GM12878 (cell line): ENCODE data around the gene CLEC2A. TPM values are rescaled to one million over a fixed set of nuclear protein-coding genes. Genes with fewer than 3 reads are reported as not detected.
"Not testable (repeated sequence)": the region's sequence is repeated elsewhere in the genome, so short reads cannot be mapped to it uniquely, and the experiment has no call there.

Experiments
- ATAC-seq: fragments of 200-7000 bp; cut with Tn5 transposase; 3 replicates; pipeline ENCODE4 v1.9.1; 2020; ENCODE audit warnings: mild to moderate bottlenecking, moderate library complexity
- BruUV-seq: library from RNA; stranded (reverse); fragments of 400-500 nt; replicated peaks from 2 replicates; lab custom pipeline; 2021; lab: Mats Ljungman, UMichigan
- CTCF ChIA-PET: fragments of 300-600 bp; sonication (Branson Sonifier 250); formaldehyde crosslinking; extraction: SDS; loops from one replicate; lab custom pipeline; 2021; ENCODE audit warnings: inconsistent platforms; lab: Yijun Ruan, JAX
- POLR2A ChIA-PET: fragments of 350-600 bp; formaldehyde crosslinking; extraction: SDS; loops from one replicate; lab custom pipeline; 2021; ENCODE audit warnings: inconsistent platforms; lab: Charles Lee
- RAD21 ChIA-PET: fragments of 300-600 bp; sonication (Branson Sonifier 250); formaldehyde crosslinking; loops from one replicate; lab custom pipeline; 2023; ENCODE audit warnings: antibody characterized with exemption; ENCODE audit not compliant: unreplicated experiment; lab: Charles Lee
- SMC1A ChIA-PET: fragments of 300-600 bp; sonication (Branson Sonifier 250); formaldehyde crosslinking; loops from one replicate; lab custom pipeline; 2023; ENCODE audit not compliant: unreplicated experiment, uncharacterized antibody; lab: Charles Lee
- DNase-seq: peaks from one replicate; pipeline ENCODE4 v3.0.0-alpha.2; 2011; ENCODE audit warnings: low read depth, low spot score
- FAIRE-seq: peaks from 3 replicates; lab custom pipeline; 2011; peaks lifted over from hg19 to GRCh38; lab: Jason Lieb, UNC
- H2AFZ ChIP-seq: 2 replicates; pipeline ENCODE4 v1.6.0; 2011; ENCODE audit warnings: low read depth, low read length, control low read depth; ENCODE audit not compliant: control insufficient read depth
- H3K27ac ChIP-seq: 2 replicates; pipeline ENCODE4 v1.5.1; 2011; ENCODE audit warnings: control low read depth; ENCODE audit not compliant: control insufficient read depth, insufficient read depth
- H3K27me3 ChIP-seq, 2 experiments: replicated peaks in 1 of 2; 2 replicates each; pipeline versions ENCODE4 v1.6.0 to v1.6.1; 2011; ENCODE audit warnings: low read length in 1 of 2; ENCODE audit not compliant: control insufficient read depth in 2 of 2, insufficient read depth in 2 of 2
- H3K36me3 ChIP-seq, 2 experiments: 2 replicates each; pipeline ENCODE4 v1.5.1; 2011; ENCODE audit warnings: low read length in 1 of 2; ENCODE audit not compliant: control insufficient read depth in 2 of 2, insufficient read depth in 2 of 2
- H3K4me1 ChIP-seq: 2 replicates; pipeline ENCODE4 v1.6.1; 2011; ENCODE audit warnings: mild to moderate bottlenecking, low read length, moderate library complexity, mixed read lengths; ENCODE audit not compliant: control insufficient read depth, insufficient read depth
- H3K4me2 ChIP-seq: 2 replicates; pipeline ENCODE4 v1.6.0; 2011; ENCODE audit warnings: control low read depth; ENCODE audit not compliant: control insufficient read depth, insufficient read depth
- H3K4me3 ChIP-seq: fragments of 200-600 bp; sonication (generic); 2 replicates; pipeline ENCODE4 v1.5.1; 2016
- H3K79me2 ChIP-seq: 2 replicates; pipeline ENCODE4 v1.6.0; 2011; ENCODE audit warnings: low read length; ENCODE audit not compliant: control insufficient read depth, insufficient read depth
- H3K9ac ChIP-seq: 2 replicates; pipeline ENCODE4 v1.8.0; 2011; ENCODE audit warnings: low read length, control low read depth, mixed read lengths; ENCODE audit not compliant: control insufficient read depth, insufficient read depth
- H3K9me3 ChIP-seq: replicated peaks from 3 replicates; pipeline ENCODE4 v1.5.1; 2011; ENCODE audit warnings: mild to moderate bottlenecking, low read length; ENCODE audit not compliant: control insufficient read depth, insufficient read depth
- H4K20me1 ChIP-seq: 2 replicates; pipeline ENCODE4 v1.6.0; 2011; ENCODE audit not compliant: control insufficient read depth, insufficient read depth
- ATF7 ChIP-seq: fragments of 450-650 bp; IDR thresholded peaks from 2 replicates; pipeline ENCODE4 v1.6.1; 2016; ENCODE audit warnings: low read depth, mild to moderate bottlenecking
- POU2F2 ChIP-seq: IDR thresholded peaks from 3 replicates; pipeline ENCODE4 v1.6.1; 2011; ENCODE audit warnings: low read depth, mild to moderate bottlenecking, low read length, borderline replicate concordance
- WGBS: methylation state at CpG from one replicate; pipeline ENCODE4 v1.1.6; 2016; ENCODE audit warnings: low lambda C conversion rate; ENCODE audit not compliant: insufficient replicate concordance, insufficient coverage; ENCODE audit errors: missing lambda C conversion rate; 5-methylcytosine and 5-hydroxymethylcytosine counted together
- in situ Hi-C: fragments of 300-500 bp; cut with MboI; formaldehyde crosslinking; loops from 9 replicates; pipeline ENCODE4 v1.14.3; 2018; ENCODE audit warnings: mixed read lengths
- intact Hi-C: fragments of 100-400 bp; cut with micrococcal nuclease; formaldehyde crosslinking; loops from one replicate; pipeline ENCODE4 v1.14.2; 2022; ENCODE audit not compliant: unreplicated experiment
- polyA plus RNA-seq, 11 experiments: library from polyadenylated mRNA; depleted of rRNA in 4 of 11; unstranded in 6 of 11; stranded (reverse) in 5 of 11; fragments of >200 nt; fragmentation: Nextera tagmentation in 4 of 11; fragmentation: Illumina TruSeq in 1 of 11; extraction: Ambion mirVana in 4 of 11; extraction: Trizol in 1 of 11; gene quantifications; 1 replicate in 1 of 11; 2 replicates in 10 of 11; pipeline versions ENCODE4 v1.2.1 to v1.2.3, GENCODE V29; 2011 to 2016; ENCODE audit warnings: inconsistent platforms in 2 of 11, missing spikeins in 2 of 11, low read depth in 1 of 11
- total RNA-seq, 4 experiments: library from RNA; depleted of rRNA in 3 of 4; stranded (reverse); fragments of >200 nt in 3 of 4; fragmentation: Illumina TruSeq in 1 of 4; extraction: Trizol in 1 of 4; gene quantifications; 2 replicates each; pipeline versions ENCODE4 v1.2.1 to v1.2.3, GENCODE V29; 2013 to 2021
- TF ChIP-seq, protein P1 (sequence below): fragments of 450-650 bp; IDR thresholded peaks from 2 replicates; pipeline ENCODE4 v1.6.1; 2017; ENCODE audit warnings: mild to moderate bottlenecking, low read depth, inconsistent platforms; ENCODE audit not compliant: poor library complexity, severe bottlenecking

Gene CLEC2A
- total and polyA plus RNA-seq, 10 of the 15 experiments (the other 5 are each of a cell fraction or from before 2014, with no cell fraction given): not detected

DNA sequence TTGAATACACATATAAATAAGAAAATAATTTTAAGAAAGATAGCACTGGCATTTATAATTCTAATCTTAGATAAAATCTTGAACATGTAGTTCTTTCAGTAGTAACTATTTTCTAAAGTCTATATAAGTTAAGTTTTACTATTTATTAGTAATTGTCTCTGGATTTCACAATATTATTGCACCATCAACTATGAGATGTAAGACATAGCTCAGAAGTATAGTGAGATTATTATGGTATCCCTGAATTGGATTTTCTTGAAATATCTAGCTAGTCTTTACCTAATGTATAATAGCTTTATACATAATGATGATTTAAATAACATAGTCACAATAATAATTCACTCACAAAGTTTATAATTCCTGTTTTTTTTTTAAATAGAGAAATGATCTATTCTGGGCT, 45.7 kb upstream of the CLEC2A start:
- no peaks in the 10 kb centered on the region for H4K20me1 ChIP-seq
- intact Hi-C loops: no loop called here
- POLR2A ChIA-PET: no interaction called here

DNA sequence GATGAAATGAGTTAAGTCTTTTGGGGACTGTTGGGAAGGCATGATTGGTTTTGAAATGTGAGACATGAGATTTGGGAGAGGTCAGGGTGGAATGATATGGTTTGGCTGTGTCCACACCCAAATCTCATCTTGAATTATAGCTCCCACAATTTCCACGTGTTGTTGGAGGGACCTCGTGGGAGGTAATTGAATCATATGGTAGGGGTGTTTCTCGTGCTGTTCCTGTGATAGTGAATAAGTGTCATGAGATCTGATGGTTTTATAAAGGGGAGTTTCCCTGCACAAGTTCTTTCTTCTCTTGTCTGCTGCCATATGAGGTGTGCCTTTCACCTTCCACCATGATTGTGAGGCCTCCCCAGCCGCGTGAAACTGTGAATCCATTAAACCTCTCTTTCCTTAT, 44.5 kb upstream of the CLEC2A start:
- H3K79me2 ChIP-seq, CTCF ChIA-PET, FAIRE-seq, H3K27ac ChIP-seq, RAD21 ChIA-PET, H3K9ac ChIP-seq, ATAC-seq, H4K20me1 ChIP-seq, H3K36me3 ChIP-seq, H3K4me2 ChIP-seq, H3K27me3 ChIP-seq, BruUV-seq, DNase-seq, intact Hi-C loops, POLR2A ChIA-PET, H3K4me1 ChIP-seq, H3K4me3 ChIP-seq, H2AFZ ChIP-seq, in situ Hi-C loops, H3K9me3 ChIP-seq: not testable (repeated sequence)
- SMC1A ChIA-PET: interaction anchor here (1.0 kb wide), 1 partner anchor 25 kb away, joined by 3 read pairs; no protein-coding TSS in a partner anchor
- WGBS: 2% methylated on average over 5 of the region's 5 CpGs

More for the DNA sequence above, 45.7 kb upstream of the CLEC2A start:
- Histone ChIP-seq H3K27ac (no peak overlapping the region), H3K9me3 (peaks cover 8% of the 10 kb centered on the region; the same call in 1 of the 3 replicates), H2AFZ (no peak overlapping the region), H3K9ac (no peak overlapping the region), H3K4me3 (no peak overlapping the region), H3K4me2 (no peak overlapping the region), H3K27me3 (peaks cover 0 to 2% of the 10 kb centered on the region in 2 experiments; a peak in 1 of 4 replicates), H3K4me1 (no peaks in the 10 kb centered on the region), H3K79me2 (no peaks in the 10 kb centered on the region), H3K36me3 (no peaks in the 10 kb centered on the region)
- DNase-seq (no peak), FAIRE-seq (no peak), ATAC-seq (no peak)
- in situ Hi-C loops: no loop called here
- TF ChIP-seq ATF7 (no peak), POU2F2 (no peak)
- TF ChIP-seq, protein P1, sequence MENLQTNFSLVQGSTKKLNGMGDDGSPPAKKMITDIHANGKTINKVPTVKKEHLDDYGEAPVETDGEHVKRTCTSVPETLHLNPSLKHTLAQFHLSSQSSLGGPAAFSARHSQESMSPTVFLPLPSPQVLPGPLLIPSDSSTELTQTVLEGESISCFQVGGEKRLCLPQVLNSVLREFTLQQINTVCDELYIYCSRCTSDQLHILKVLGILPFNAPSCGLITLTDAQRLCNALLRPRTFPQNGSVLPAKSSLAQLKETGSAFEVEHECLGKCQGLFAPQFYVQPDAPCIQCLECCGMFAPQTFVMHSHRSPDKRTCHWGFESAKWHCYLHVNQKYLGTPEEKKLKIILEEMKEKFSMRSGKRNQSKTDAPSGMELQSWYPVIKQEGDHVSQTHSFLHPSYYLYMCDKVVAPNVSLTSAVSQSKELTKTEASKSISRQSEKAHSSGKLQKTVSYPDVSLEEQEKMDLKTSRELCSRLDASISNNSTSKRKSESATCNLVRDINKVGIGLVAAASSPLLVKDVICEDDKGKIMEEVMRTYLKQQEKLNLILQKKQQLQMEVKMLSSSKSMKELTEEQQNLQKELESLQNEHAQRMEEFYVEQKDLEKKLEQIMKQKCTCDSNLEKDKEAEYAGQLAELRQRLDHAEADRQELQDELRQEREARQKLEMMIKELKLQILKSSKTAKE: no peak
- SMC1A ChIA-PET: interaction anchor here (1.0 to 1.1 kb wide), 2 partner anchors 28 to 355 kb away, joined by 3 read pairs; no protein-coding TSS in a partner anchor
- CTCF ChIA-PET: interaction anchor here (0.7 to 1.8 kb wide), 3 partner anchors 8 to 38 kb away, joined by 3 to 4 read pairs (median 3); no protein-coding TSS in a partner anchor
- RAD21 ChIA-PET: no interaction called here
- no TSS peak for BruUV-seq
